ENCODE measurements around the gene LRRC31. TPM values are rescaled to one million over a fixed set of nuclear protein-coding genes. Genes with fewer than 3 reads are reported as not detected.

LRRC31 gene
- total RNA-seq, 1 donor from 2014 or later, result not detected

- FAIRE-seq (no peak), DNase-seq (ENCODE audit: low read depth) (no peak)
- Histone ChIP-seq H3K36me3 (ENCODE audit: control insufficient read depth, insufficient read depth, low read length) (no peaks in the 10 kb centered on the region), H3K27me3 (ENCODE audit: control insufficient read depth, insufficient read depth, low read length) (no peaks in the 10 kb centered on the region), H3K4me3 (ENCODE audit: low read depth, low read length) (no peak overlapping the region)
- no peak for TF ChIP-seq CTCF (IDR thresholded peaks at IDR 0.05; ENCODE audit: insufficient read depth, low read length, severe bottlenecking)
Observed at GRCh38 chr3:169907476-169907875, 37.7 kb upstream of the LRRC31 start.

- Histone ChIP-seq H3K36me3 (ENCODE audit: control insufficient read depth, insufficient read depth, low read length) (no peaks in the 10 kb centered on the region), H3K4me3 (ENCODE audit: low read depth, low read length) (no peak overlapping the region), H3K27me3 (ENCODE audit: control insufficient read depth, insufficient read depth, low read length) (no peaks in the 10 kb centered on the region)
- FAIRE-seq (no peak), DNase-seq (ENCODE audit: low read depth) (no peak)
- TF ChIP-seq CTCF (IDR thresholded peaks at IDR 0.05; ENCODE audit: insufficient read depth, low read length, severe bottlenecking), result no peak
Observed at GRCh38 chr3:169905404-169905803, 35.7 kb upstream of the LRRC31 start.

- Histone ChIP-seq H3K27me3 (ENCODE audit: control insufficient read depth, insufficient read depth, low read length) (no peaks in the 10 kb centered on the region), H3K36me3 (ENCODE audit: control insufficient read depth, insufficient read depth, low read length) (no peaks in the 10 kb centered on the region), H3K4me3 (ENCODE audit: low read depth, low read length) (no peak overlapping the region)
- no peak for TF ChIP-seq CTCF (IDR thresholded peaks at IDR 0.05; ENCODE audit: insufficient read depth, low read length, severe bottlenecking)
- FAIRE-seq, result no peak
- no peak for DNase-seq (ENCODE audit: low read depth)
Observed at GRCh38 chr3:169901453-169901852, 31.7 kb upstream of the LRRC31 start.

GRCh38 chr3:169897284-169897683 lies 27.5 kb upstream of the LRRC31 start:
- no peak overlapping the region for H3K4me3 ChIP-seq (ENCODE audit: low read depth, low read length)
- no peaks in the 10 kb centered on the region for H3K27me3 ChIP-seq (ENCODE audit: control insufficient read depth, insufficient read depth, low read length)
- FAIRE-seq (no peak), DNase-seq (ENCODE audit: low read depth) (no peak)
- H3K36me3 ChIP-seq (ENCODE audit: control insufficient read depth, insufficient read depth, low read length), result no peaks in the 10 kb centered on the region
- no peak for TF ChIP-seq CTCF (IDR thresholded peaks at IDR 0.05; ENCODE audit: insufficient read depth, low read length, severe bottlenecking)

- Histone ChIP-seq H3K27me3 (ENCODE audit: control insufficient read depth, insufficient read depth, low read length) (no peaks in the 10 kb centered on the region), H3K36me3 (ENCODE audit: control insufficient read depth, insufficient read depth, low read length) (no peaks in the 10 kb centered on the region), H3K4me3 (ENCODE audit: low read depth, low read length) (no peak overlapping the region)
- DNase-seq (ENCODE audit: low read depth) (no peak), FAIRE-seq (no peak)
- TF ChIP-seq CTCF (IDR thresholded peaks at IDR 0.05; ENCODE audit: insufficient read depth, low read length, severe bottlenecking), result no peak
Observed at GRCh38 chr3:169895072-169895471, 25.3 kb upstream of the LRRC31 start.

- H3K36me3 ChIP-seq (ENCODE audit: control insufficient read depth, insufficient read depth, low read length), result no peaks in the 10 kb centered on the region
- H3K27me3 ChIP-seq (ENCODE audit: control insufficient read depth, insufficient read depth, low read length), result no peaks in the 10 kb centered on the region
- H3K4me3 ChIP-seq (ENCODE audit: low read depth, low read length), result no peak overlapping the region
- DNase-seq (ENCODE audit: low read depth), result no peak
- no peak for FAIRE-seq
- no peak for TF ChIP-seq CTCF (IDR thresholded peaks at IDR 0.05; ENCODE audit: insufficient read depth, low read length, severe bottlenecking)
Observed at GRCh38 chr3:169894110-169894509, 24.4 kb upstream of the LRRC31 start.
